Nephron (organoid): ENCODE measurements around the gene CBX8.
A peak's percentile ranks its signal among the peaks of the same experiment; 100 is the strongest.

ENCODE experiments used
- H3K27ac Mint-ChIP-seq, 3 experiments: 2 replicates each; pipeline ENCODE4 v1.8.0; 2020; ENCODE audit warnings: mixed read lengths in 3 of 3, mild to moderate bottlenecking in 2 of 3, moderate library complexity in 1 of 3
- H3K27me3 Mint-ChIP-seq: 2 replicates; pipeline ENCODE4 v1.8.0; 2021; ENCODE audit warnings: low read depth, mild to moderate bottlenecking, moderate library complexity, mixed read lengths
- H3K36me3 Mint-ChIP-seq: 2 replicates; pipeline ENCODE4 v1.8.0; 2020; ENCODE audit warnings: low read depth, mixed read lengths
- H3K4me1 Mint-ChIP-seq: 2 replicates; pipeline ENCODE4 v1.8.0; 2020; ENCODE audit warnings: mixed read lengths
- H3K4me3 Mint-ChIP-seq, 3 experiments: 2 replicates each; pipeline ENCODE4 v1.8.0; 2020; ENCODE audit warnings: mild to moderate bottlenecking in 3 of 3, mixed read lengths in 3 of 3, moderate library complexity in 2 of 3
- H3K9me3 Mint-ChIP-seq: 2 replicates; pipeline ENCODE4 v1.8.0; 2020; ENCODE audit warnings: mixed read lengths
- CTCF ChIP-seq, 3 experiments: fragments of 200-600 bp; sonication (generic); IDR thresholded peaks; one replicate each; pipeline ENCODE4 v1.5.0; 2021; ENCODE audit warnings: antibody characterized with exemption in 3 of 3; ENCODE audit not compliant: unreplicated experiment in 3 of 3

CBX8 gene

GRCh38 chr17:79835953-79836509, 39.2 kb upstream of the CBX8 start:
- no peak overlapping the region for H3K27ac Mint-ChIP-seq
- H3K27me3 Mint-ChIP-seq = peaks cover 61% of the 10 kb centered on the region
- H3K36me3 Mint-ChIP-seq = peaks cover 16% of the 10 kb centered on the region
- no peak for TF ChIP-seq CTCF (IDR thresholded peaks at IDR 0.05; ENCODE audit: unreplicated experiment in 3 of 3)
- H3K9me3 Mint-ChIP-seq = no peaks in the 10 kb centered on the region
- H3K4me1 Mint-ChIP-seq = peaks cover 25% of the 10 kb centered on the region
- H3K4me3 Mint-ChIP-seq = peak overlapping the region in 1 of 3 experiments; percentile 90

DNA sequence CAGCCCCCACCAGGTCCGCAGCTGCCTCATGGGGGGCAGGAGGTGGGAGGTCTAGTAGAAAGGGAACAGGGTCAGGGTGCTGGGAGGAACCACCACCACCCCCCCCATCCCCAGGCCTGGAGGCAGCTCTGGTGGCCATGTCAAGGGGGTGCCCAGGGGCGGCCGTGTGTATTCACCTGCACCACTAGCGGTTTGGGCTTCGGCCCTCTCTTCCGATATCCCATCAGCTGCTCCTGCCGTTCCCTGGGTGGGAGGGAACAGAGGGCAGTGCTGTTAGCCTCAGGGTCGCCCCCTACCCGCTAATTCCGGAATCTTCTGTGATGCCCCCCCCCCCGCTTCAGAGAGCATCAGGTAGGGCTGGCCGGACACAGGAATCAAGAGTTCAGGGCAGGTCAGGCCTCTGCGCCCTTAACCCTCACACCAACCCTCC, 38.6 kb upstream of the CBX8 start:
- H3K4me3 Mint-ChIP-seq = peak overlapping the region in 1 of 3 experiments; percentile 52
- peaks cover 59% of the 10 kb centered on the region for H3K27me3 Mint-ChIP-seq
- peaks cover 16% of the 10 kb centered on the region for H3K36me3 Mint-ChIP-seq
- no peak overlapping the region for H3K27ac Mint-ChIP-seq
- peaks cover 25% of the 10 kb centered on the region for H3K4me1 Mint-ChIP-seq
- no peak for TF ChIP-seq CTCF (IDR thresholded peaks at IDR 0.05; ENCODE audit: unreplicated experiment in 3 of 3)
- H3K9me3 Mint-ChIP-seq = no peaks in the 10 kb centered on the region

GRCh38 chr17:79834565-79835469, 37.9 kb upstream of the CBX8 start:
- Mint-ChIP-seq H3K4me1 (peaks cover 25% of the 10 kb centered on the region), H3K27ac (no peak overlapping the region), H3K9me3 (no peaks in the 10 kb centered on the region), H3K36me3 (peaks cover 16% of the 10 kb centered on the region), H3K4me3 (peak overlapping the region; percentile 2 to 54 (median 52)), H3K27me3 (peaks cover 57% of the 10 kb centered on the region)
- peak; percentile 79 to 91 (median 81) for TF ChIP-seq CTCF (IDR thresholded peaks at IDR 0.05; ENCODE audit: unreplicated experiment in 3 of 3)

DNA sequence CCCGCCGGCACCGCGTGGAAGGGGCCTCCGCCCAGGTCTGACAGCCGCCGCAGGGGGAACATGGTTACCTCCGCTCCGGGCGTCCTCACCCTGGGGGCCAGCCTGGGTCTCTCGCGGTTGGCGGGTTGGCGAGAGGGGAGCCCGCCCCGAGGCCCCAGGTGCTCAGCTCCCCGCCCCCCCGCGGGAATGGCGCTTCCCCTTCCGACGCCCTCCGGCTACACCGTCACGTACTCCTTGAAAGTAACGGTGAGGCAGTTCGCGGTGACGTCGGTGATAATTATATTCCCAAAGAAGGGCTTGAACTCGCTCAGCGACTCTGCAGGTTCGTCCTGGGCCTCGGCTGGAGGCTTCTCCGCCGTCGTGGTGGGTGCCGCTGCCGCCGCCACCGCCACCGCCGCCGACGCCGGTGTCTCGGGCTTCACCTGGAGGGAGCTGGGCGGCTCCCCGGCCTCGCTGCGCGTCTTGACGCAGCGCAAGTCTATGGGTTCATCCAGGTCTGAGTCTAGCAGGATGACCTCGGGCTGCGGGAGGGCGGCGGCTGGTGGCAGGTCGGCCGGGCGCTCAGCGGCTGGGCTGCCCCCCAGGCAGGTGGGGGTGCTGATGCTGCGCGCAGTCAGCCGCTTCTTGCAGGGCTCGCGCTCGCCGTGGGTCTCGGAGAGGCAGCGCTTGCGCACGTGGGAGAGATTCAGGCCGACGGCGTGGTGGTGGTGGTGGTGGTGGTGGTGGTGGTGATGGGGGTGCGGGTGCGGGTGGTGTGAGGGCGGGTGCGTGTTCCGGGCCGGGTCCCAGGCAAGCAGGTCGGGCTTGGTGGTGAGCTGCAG, 37.1 kb upstream of the CBX8 start:
- H3K9me3 Mint-ChIP-seq = no peaks in the 10 kb centered on the region
- no peak overlapping the region for H3K27ac Mint-ChIP-seq
- H3K27me3 Mint-ChIP-seq = peaks cover 56% of the 10 kb centered on the region
- peaks cover 31% of the 10 kb centered on the region for H3K4me1 Mint-ChIP-seq
- peaks cover 16% of the 10 kb centered on the region for H3K36me3 Mint-ChIP-seq
- H3K4me3 Mint-ChIP-seq = no peak overlapping the region
- TF ChIP-seq CTCF (IDR thresholded peaks at IDR 0.05; ENCODE audit: unreplicated experiment in 3 of 3) = no peak

- peak overlapping the region in 1 of 3 experiments; percentile 11 for H3K27ac Mint-ChIP-seq
- peak overlapping the region; percentile 53 to 69 (median 68) for H3K4me3 Mint-ChIP-seq
- peaks cover 58% of the 10 kb centered on the region for H3K27me3 Mint-ChIP-seq
- H3K36me3 Mint-ChIP-seq = peaks cover 16% of the 10 kb centered on the region
- peaks cover 35% of the 10 kb centered on the region for H3K4me1 Mint-ChIP-seq
- H3K9me3 Mint-ChIP-seq = no peaks in the 10 kb centered on the region
- no peak for TF ChIP-seq CTCF (IDR thresholded peaks at IDR 0.05; ENCODE audit: unreplicated experiment in 3 of 3)
These were observed 36.2 kb upstream of the CBX8 start for GRCh38 chr17:79833110-79833450.
